GM19372 (cell line): ENCODE data around the gene AQP12A.

Source experiments
- ATAC-seq: cut with Tn5 transposase; IDR thresholded peaks from one replicate; pipeline ENCODE4 v1.9.1; 2021; ENCODE audit warnings: mild to moderate bottlenecking, low read depth, moderate library complexity; ENCODE audit not compliant: unreplicated experiment

Gene AQP12A

GRCh38 chr2:240733803-240734495, 42.3 kb downstream of the AQP12A start:
- ATAC-seq: no peak

- no peak for ATAC-seq
Observed at GRCh38 chr2:240734756-240735155, 43.1 kb downstream of the AQP12A start.

- ATAC-seq: no peak
Observed at GRCh38 chr2:240735476-240735875, 43.8 kb downstream of the AQP12A start.

GRCh38 chr2:240736281-240737250, 44.9 kb downstream of the AQP12A start:
- no peak for ATAC-seq

- no peak for ATAC-seq
Observed at GRCh38 chr2:240737512-240737911, 45.8 kb downstream of the AQP12A start.

- no peak for ATAC-seq
Observed at GRCh38 chr2:240737958-240738357, 46.3 kb downstream of the AQP12A start.

GRCh38 chr2:240739797-240740196, 48.1 kb downstream of the AQP12A start:
- ATAC-seq: no peak

GRCh38 chr2:240741091-240741490, 49.4 kb downstream of the AQP12A start:
- no peak for ATAC-seq

GRCh38 chr2:240742602-240743095, 51.0 kb downstream of the AQP12A start:
- no peak for ATAC-seq

GRCh38 chr2:240745456-240745855, 53.8 kb downstream of the AQP12A start:
- ATAC-seq: no peak

GRCh38 chr2:240745962-240746361, 54.3 kb downstream of the AQP12A start:
- ATAC-seq: no peak

GRCh38 chr2:240746671-240747070, 55.0 kb downstream of the AQP12A start:
- no peak for ATAC-seq

- ATAC-seq: no peak
Observed at GRCh38 chr2:240747256-240747655, 55.6 kb downstream of the AQP12A start.
